HG03064 (cell line): Measurements from ENCODE around the gene PANK1.
A peak's percentile ranks its signal among the peaks of the same experiment; 100 is the strongest.

Experiments
- ATAC-seq: cut with Tn5 transposase; IDR thresholded peaks from one replicate; pipeline ENCODE4 v1.9.1; 2021; ENCODE audit warnings: low read depth; ENCODE audit not compliant: unreplicated experiment

PANK1 gene

GRCh38 chr10:89652806-89653370 lies 7.8 kb upstream of the PANK1 start:
- ATAC-seq = no peak

- ATAC-seq = no peak
Observed at GRCh38 chr10:89651916-89652573, 7.0 kb upstream of the PANK1 start.

GRCh38 chr10:89651205-89651915 lies 6.3 kb upstream of the PANK1 start:
- no peak for ATAC-seq

- no peak for ATAC-seq
Observed at GRCh38 chr10:89649051-89649450, 4.0 kb upstream of the PANK1 start.

- no peak for ATAC-seq
Observed at GRCh38 chr10:89648074-89648473, 3.0 kb upstream of the PANK1 start.

- no peak for ATAC-seq
Observed at GRCh38 chr10:89646889-89647657, 2.0 kb upstream of the PANK1 start.

- no peak for ATAC-seq
Observed at GRCh38 chr10:89645742-89646172, 715 bp upstream of the PANK1 start.

GRCh38 chr10:89644691-89644966 lies 413 bp downstream of the PANK1 start:
- ATAC-seq = peak; percentile 37

- ATAC-seq = peak; percentile 80
Observed at GRCh38 chr10:89643812-89644690, 991 bp downstream of the PANK1 start.

GRCh38 chr10:89643431-89643811 lies 1.6 kb downstream of the PANK1 start:
- ATAC-seq = no peak

GRCh38 chr10:89642193-89642592 lies 2.8 kb downstream of the PANK1 start:
- ATAC-seq = no peak

- no peak for ATAC-seq
Observed at GRCh38 chr10:89640241-89640640, 4.8 kb downstream of the PANK1 start.

- ATAC-seq = no peak
Observed at GRCh38 chr10:89639326-89639725, 5.7 kb downstream of the PANK1 start.

- no peak for ATAC-seq
Observed at GRCh38 chr10:89637113-89637512, 7.9 kb downstream of the PANK1 start.

GRCh38 chr10:89634637-89635036 lies 10.4 kb downstream of the PANK1 start:
- ATAC-seq = no peak

- ATAC-seq = no peak
Observed at GRCh38 chr10:89633484-89633883, 11.6 kb downstream of the PANK1 start.

- ATAC-seq = no peak
Observed at GRCh38 chr10:89632824-89633223, 12.2 kb downstream of the PANK1 start.

- ATAC-seq = no peak
Observed at GRCh38 chr10:89627830-89628229, 17.2 kb downstream of the PANK1 start.

GRCh38 chr10:89625041-89625765 lies 19.8 kb downstream of the PANK1 start:
- ATAC-seq = no peak

- ATAC-seq = no peak
Observed at GRCh38 chr10:89624020-89624419, 21.0 kb downstream of the PANK1 start.
